ENCODE data around the gene TMSB15B.
"Not testable (repeated sequence)": the region's sequence is repeated elsewhere in the genome, so short reads cannot be mapped to it uniquely, and the experiment has no call there.

The TMSB15B gene
- 1.3 to 2.7 (median 1.5) reads per million in 3 experiments for total RNA-seq

DNA sequence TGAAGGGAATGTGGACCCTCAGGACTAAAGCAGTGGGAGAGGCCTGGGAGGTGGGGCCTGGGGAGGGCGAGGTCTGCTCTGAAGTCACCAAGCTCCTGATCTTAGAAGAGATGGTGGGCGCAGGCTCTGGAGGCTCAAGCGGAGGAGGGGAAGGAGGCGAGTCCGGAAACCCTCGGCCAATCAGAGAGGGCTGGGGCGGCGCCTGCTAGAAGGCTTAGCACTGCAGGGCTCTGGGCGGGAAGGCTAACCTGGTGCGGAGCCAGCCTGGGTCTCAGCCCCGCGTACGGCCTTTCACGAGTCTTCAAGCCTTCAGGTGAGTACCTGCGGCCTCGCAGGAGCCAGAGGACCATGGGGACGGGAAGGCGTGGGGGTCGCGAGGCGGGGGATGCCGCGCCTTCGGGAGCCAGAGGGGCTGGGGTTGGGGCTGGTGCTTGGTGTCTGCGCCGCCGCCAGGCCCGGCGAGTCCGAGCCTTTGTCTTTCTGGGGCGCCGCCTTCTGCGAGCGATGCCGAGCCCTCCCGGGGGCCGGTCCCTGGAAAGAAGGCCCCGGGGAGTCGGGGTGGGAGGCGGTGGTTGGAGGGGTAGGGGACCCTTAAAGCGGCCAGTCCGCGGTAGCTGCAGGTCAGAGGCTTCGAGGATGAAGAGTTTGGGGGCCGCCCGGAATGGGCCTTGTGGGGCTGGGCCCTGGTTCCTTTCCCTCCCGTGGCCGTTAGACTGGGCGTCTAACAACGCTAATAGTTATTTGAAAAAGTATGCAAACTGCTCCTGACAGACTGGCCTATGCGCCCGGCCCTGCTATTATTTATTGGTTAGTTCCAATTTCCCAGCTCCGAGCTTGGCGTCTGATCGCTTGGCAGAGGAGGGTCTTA lies at the start of gene TMSB15B:
TMSB15B (plus strand) TSS at position 217 of the 868 bp plus-strand sequence.
- DNase-seq: not testable (repeated sequence)

DNA sequence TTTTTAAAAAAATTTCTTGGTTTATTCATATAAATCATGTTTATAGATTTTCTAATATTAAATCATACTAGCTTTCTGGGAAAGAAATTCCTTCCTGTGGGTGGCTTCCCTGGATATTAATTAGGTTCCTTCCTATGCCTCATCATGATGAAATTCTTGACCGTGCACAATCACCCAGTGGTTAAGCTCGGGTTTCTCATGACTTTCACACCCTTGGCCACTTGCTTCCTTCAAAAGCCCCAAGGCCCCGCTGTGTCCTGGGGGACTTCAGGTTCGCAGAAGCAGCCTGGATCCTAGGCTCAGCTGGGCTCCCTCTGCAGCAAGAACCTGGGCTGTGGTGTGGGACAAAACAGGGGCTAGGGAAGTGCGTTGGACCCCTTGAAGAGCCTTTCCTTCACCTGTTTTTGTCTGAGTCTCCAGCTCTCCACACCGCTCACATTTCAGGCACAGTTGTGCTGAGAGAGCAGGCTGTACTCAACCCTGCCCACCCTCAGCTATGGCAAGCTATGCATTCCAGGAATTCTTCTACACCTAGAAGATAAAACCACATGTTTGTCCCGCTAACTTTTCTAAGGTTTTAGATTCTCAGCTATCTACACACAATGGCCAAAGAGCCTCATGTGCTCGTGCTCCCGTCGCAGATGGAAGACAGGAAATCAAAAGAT lies 48.9 kb upstream of the TMSB15B start:
- DNase-seq: no peak

DNA sequence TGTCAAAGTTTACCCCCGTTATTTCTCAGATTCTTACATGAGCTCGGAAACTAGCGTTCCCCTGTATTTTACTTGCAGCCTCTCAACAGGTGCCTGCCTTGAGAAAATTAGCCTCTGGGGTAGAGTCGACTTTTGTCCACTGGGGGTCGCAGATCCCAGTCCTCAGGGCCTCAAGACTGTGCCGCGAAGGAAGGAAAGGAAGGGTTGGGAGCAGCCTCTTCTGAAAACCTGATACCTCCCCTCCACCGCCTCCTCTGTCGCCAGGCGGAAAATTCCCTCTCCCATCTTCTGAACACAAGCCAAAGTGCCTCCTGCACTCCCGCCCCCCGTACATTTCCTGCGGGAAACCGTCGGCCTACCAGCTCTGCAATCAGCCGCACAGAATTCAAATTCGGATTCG lies 44.4 kb upstream of the TMSB15B start:
- peak; percentile 34 for DNase-seq

DNA sequence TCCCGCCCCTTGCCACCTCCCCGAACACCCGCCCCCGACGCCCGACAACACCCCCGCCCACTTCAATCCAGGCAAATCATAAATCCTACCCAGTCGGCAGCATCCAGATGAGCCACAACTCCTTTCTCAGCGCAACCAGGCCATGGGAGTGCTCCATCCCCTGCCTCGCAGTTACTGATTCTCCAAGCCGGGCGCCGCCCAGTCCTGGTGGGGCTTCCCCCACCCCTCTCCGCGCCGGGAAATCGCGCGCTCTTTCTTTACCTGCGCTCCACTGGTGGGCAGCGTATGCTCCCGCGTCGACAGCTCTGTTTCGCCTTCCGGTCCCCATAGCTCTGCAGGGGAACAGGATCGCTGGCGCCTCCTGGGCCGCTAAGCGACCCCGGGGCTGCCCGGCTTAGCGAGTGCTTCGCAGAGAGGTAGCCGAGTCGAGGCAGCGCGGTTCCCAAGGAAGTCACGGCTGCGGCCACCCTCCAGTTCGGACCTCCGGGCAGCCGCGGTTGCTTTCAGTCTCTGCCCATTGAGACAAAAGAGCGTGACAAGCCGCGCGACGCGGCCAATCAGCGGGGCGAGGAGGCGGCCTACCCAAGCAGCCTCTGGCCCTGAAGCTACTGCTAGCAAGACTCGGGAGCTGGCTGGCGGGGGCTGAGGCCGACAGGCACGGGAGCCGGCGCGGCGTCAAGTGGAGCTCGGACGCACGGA lies 43.7 kb upstream of the TMSB15B start:
- DNase-seq: peak; percentile 58

DNA sequence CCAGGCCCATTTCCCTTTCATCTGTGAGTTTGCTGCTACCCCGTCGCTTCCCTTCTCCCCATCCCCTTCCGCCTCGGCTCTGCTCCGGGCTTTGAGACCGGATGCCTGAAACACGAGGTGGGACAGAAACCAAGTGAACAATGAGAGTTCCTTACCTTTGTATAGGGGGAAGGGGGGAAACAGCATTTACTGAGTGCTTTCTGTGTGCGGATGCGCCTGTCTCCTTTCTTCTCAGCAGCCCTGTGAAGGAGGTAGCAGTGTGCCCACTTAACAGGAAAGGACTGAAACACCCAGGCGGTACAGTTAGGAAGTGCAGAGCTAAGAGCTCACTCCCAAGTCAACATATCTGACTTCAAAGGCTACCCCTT lies 43.2 kb upstream of the TMSB15B start:
- DNase-seq: no peak

DNA sequence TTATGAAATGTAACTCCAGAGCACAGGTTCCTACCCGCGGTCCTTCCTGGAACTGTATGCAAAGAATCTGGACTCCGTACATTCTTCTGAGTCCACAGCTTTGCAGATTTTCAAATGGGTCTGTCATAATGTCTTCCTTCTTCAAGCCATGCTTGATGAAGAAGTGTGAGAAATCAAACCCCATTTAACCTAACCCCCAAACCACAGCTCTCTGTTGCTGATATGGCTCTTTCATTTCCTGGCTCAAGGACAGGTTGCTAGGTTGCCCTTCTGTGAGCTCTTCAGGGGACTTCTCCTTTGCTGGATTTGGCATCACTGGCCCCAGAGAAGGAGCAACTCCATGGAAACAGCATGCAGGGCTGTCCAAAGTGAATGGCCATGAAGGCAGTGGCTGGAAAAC lies 41.9 kb upstream of the TMSB15B start:
- DNase-seq: not testable (repeated sequence)

DNA sequence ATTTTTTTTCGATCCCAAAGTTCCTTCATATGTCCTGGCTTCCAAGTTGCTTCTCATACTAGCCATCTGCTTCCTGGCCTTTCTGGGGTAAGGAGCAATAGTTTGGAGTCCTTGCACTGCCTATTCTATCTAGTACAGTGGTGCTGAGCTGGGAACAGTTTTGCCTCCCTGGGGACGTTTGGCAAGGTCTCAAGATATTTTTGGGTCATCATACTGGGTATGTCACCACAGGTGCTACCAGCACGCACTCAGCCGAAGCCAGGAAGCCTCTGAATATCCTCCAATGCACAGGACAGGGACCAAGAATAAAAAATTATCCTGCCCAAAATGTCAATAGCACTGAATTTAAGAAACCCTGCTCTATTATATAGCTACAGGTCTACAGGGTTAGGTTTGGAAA lies 35.4 kb upstream of the TMSB15B start:
- no peak for DNase-seq

DNA sequence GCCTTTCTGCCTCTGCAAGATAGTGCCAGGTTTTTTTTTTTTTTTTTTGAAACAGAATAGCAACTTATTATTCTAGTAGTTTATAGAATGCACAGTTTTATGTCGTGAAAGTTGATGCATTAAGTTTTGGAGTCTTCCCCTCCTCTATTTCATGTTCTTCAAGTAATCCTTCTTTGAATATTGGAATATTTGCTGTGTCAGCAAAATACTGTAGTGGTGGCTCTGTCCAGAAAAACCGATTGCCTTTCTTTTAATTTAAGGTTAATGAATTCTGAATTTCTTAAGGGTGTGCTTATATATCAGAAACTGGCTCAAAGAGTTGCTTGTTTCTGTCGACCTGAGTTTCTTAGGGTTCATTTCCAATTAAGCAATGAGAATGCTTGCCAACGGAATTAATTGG lies 34.8 kb upstream of the TMSB15B start:
- no peak for DNase-seq

DNA sequence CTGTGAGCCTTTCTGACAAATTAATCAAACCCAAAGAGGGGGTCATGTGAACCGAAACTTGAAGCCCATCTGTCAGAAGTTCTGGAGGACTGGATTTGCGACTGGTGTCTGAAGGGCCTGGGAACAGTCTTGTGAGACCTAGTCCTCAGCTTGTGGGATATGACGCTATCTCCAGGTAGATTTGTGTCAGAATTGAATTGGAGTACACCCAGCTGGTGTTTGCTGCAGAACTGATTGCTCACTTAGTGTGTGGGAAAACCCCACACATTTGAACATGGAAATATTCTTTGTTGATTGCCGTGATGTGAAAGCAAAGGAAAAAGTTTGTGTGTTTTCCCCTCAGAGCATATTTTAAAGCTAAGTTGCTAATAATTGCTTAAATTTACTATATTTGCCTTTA lies 30.3 kb upstream of the TMSB15B start:
- no peak for DNase-seq

DNA sequence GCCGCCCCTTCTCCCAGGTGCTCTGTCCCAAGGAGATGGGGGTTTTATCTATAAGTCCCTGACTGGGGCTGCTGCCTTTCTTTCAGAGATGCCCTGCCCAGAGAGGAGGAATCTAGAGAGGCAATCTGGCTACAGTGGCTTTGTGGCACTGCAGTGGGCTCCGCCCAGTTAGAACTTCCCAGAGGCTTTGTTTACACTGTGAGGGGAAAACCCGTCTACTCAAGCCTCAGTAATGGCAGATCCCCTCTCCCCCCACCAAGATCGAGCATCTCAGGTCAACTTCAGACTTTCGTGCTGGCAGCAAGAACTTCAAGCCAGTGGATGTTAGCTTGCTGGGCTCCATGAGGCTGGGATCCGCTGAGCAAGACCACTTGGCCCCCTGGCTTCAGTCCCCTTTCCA lies 22.2 kb upstream of the TMSB15B start:
- DNase-seq: not testable (repeated sequence)

DNA sequence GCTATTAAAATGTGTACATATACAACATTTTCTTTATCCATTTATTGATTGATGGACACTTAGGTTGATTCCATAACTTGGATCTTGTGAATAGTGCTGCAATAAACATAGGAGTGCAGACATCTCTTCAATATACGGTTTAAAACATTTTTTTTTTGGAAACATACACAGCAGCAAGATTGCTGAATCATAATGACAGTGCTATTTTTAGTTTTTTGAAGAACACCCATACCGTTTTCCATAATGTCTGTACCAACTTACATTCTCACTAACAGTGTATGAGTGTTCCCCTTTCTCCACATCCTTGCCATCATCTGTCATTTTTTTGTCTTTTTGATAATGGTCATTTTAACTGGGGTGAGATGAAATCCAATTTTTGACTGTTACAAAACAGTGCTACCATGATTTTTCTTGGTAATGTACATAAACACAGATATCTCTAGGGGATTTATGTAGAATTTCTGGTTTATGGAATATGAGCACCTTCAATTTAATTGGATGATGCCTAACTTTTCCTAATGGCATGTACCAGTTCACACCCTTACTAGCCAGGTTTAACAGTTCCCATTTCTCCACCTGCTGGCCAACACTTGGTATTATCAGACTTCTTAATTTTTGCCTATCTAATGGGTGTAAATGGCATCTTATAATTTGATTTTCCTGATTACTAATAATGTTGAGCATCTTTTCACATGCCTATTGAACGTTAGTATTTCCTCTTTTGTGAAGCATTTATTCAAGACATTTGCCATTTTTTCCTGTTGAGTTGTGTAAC lies 21.0 kb upstream of the TMSB15B start:
- peak; percentile 13 for DNase-seq

DNA sequence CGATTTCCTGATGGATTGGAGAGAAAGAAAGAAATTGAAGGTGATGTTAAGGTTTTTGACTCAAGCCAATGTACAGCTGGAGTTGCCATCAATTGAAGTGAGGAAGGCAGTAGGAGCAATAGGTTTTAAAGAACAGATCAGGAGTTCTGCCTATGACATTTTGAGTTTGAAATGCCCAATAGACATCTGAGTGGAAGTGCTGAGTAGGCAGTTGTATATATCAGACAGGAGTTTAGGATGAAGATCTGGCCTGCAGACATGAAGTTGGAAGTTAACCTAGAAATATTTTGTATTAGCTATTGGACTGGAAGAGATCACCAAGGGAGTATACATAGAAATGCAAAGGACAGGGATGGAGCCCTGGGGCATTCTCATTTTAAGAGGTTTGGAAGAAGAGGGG lies 12.9 kb upstream of the TMSB15B start:
- DNase-seq: no peak

DNA sequence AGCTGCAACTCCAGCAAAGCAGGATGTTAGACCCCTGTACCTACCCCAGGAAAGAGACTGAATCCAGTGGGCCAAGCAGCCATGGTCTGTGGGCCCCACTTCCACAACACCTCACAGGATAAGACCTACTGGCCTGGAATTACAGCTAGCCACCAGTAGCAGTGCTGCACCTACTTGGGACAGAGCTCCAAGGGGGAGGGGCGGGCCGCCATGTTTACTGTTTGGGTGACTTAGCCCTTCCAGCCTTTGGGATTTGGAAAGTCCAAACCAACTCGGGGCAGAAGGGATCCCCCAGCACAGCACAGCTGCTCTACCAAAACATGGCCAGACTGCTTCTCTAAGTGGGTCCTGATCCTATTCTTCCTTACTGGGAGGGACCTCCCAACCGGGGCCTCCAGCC lies 9.1 kb upstream of the TMSB15B start:
- DNase-seq: no peak

DNA sequence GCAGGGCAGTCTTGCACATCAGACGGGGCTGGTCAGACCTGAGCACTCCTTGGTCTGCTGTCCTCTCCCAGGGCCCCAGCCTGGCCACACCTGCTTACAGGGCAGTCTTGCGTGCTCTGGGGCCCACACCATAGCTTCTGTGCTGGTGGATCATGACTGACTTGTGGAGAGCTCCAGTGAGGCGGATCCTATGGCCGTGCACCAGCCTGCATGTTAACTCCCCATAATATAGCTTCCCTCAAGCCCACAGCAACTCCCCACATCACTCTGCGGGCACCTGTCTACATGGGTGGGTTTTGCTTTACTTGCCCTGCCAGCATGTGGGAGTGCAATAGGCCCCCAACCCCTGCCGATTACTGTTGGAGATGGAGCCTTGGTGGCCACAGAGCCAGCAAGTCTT lies 8.2 kb upstream of the TMSB15B start:
- DNase-seq: no peak

DNA sequence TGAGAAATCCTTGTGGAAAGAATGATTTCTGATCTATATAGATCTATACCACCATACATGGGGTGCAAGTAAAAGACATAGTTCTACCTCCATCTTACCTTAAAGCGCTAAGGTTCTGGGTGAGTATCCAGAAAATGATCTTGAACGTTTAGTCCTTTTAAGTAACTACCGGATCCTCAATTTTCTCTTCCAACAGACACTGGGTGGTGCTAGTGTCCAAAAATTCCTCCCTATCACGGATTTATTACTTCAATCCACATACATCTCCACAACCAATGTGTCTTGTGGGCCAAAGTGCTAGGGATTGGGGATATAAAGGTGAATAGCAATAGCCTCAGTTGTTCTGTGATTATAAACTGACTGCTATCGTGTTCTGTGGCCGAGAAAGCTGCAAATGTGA lies 1.8 kb upstream of the TMSB15B start:
- not testable (repeated sequence) for DNase-seq

DNA sequence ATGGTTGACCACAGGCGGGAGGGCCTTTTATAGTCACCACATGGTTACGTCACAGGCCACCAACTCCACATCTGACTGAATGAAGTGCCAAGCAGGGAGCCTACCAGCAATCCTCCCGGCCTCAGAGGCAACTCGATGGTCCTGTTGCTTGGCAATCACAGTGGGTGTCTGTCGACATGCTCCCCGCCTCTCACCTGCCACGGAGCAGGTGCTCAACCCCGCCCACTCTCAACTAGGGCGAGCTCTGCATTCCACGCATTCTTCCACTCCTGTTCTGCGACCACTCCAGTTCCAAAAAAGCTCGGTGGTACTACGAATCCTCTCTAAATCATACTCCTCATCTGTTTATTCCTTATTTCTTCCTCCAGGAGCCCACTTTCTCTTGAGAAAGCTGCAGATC lies 21.1 kb downstream of the TMSB15B start:
- not testable (repeated sequence) for DNase-seq

DNA sequence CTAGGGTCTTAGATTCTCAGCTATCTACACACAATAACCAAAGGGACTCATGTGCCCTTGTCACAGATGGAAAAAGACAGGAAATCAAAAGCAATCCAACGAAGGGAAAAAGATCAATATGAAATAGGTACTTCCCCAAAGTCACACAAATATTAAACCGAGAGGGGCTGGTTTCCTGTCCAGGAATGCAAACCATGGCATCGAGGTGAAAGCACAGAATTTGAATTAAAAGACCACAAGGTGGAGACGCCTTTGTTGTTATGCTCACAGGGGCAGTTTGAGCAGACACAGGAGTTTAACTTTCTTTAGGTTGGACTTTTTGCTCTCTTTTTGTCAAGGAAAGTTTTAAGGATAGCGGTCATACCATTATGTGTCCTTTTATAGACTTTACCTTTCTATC lies 36.8 kb downstream of the TMSB15B start:
- DNase-seq: no peak

DNA sequence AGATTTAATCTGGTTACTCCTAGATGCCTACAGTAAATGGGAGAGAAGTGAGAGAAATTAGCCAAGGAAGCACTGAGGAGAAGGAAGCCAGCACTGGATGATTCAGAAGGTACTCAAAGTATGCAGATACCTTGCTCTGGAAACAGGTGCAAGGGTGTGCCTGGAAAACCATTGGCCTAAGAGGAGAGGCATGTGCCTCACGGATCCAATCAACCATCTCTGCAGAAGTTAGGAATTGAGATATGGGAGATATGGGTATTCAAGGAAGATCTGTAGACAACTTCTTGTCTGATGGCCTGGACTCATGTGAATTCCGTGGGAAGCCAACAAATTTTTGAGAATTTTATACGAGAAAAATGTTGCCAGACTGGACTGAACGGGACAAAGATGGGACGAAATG lies 46.4 kb downstream of the TMSB15B start:
- DNase-seq: no peak

DNA sequence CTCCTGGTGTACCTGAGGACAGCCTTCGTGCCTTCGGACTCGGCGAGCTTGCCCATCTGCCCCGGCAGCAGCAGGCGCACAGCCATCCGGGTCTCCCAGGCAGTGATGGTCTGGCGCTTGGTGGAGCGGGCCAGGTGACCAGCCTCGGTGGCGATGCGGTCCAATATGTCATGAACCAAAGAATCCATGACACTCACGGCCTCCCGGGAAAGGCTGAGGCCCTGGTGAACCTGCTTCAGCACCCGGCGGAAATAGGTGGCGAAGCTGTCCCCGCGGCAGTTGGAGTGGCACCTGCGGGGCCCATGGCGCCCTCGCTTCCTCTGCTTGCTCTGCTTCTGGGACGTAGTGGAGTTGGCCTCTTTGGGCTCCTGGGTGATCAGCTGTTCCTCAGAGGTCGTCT lies 50.7 kb downstream of the TMSB15B start:
- DNase-seq: no peak

DNA sequence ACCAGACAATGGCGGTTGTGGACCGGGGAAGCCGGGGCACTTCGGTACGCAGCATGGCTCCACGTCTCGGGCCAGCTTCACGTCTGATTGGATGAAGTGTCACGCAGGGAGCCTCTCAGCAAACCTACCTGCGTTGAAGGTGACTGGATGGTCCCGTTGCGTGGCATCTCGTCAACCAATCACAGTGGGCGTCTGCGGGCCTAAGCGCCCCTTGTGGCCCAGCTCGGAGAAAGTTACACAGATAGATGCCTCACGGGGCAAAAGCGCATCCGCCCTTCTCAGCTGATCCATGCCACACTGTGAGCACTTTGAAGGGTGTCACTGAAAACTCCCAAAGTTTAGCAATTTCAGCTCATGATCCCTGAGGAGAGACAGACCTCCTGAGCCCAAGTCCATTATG lies 51.2 kb downstream of the TMSB15B start, which contains the start of gene H2BW1:
H2BW1 (minus strand) TSS at position 103 of the 400 bp plus-strand sequence. CDS start 132 bp downstream, outside the sequence.
- no peak for DNase-seq

DNA sequence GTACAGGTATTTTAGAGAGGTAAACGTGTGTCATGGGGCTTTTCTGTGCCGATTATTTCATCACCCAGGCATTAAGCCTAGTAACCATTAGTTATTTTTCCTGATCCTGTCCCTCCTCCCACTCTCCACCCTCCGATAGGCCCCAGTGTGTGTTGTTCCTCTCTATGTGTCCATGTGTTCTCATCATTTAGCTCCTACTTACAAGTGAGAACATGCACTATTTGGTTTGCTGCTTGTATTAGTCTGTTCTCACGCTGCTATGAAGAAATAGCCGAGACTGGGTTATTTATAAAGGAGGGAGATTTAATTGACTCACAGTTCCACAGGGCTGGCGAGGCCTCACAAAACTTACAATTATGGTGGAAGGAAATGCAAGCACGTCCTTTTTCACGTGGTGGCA lies 53.1 kb downstream of the TMSB15B start:
- not testable (repeated sequence) for DNase-seq
